Tibial nerve (tissue), 4 donors: ENCODE measurements around the gene OR56A3. TPM values are rescaled to one million over a fixed set of nuclear protein-coding genes. Genes with fewer than 3 reads are reported as not detected.

ENCODE experiments used
- DNase-seq, 2 donors: peaks; one replicate each; pipeline ENCODE4 v3.0.0-alpha.2; 2019; ENCODE audit warnings: low spot score in 2 of 2
- H3K27ac ChIP-seq, 4 donors: fragments of 200-600 bp; sonication (generic) in 3 of 4; one replicate each; pipeline ENCODE4 v1.5.1; 2017 to 2019; ENCODE audit warnings: mild to moderate bottlenecking in 1 of 4
- H3K27me3 ChIP-seq, 2 donors: fragments of 200-600 bp; sonication (generic) in 1 of 2; one replicate each; pipeline versions ENCODE4 v1.5.1 to v1.6.0; 2017 to 2019
- H3K36me3 ChIP-seq, 3 donors: fragments of 200-600 bp; sonication (generic); one replicate each; pipeline ENCODE4 v1.5.1; 2018 to 2019
- H3K4me1 ChIP-seq, 4 donors: fragments of 200-600 bp; sonication (generic) in 3 of 4; one replicate each; pipeline ENCODE4 v1.5.1; 2017 to 2019
- H3K4me3 ChIP-seq, 4 donors: fragments of 200-600 bp; sonication (generic) in 3 of 4; one replicate each; pipeline ENCODE4 v1.5.1; 2017 to 2019; ENCODE audit warnings: mild to moderate bottlenecking in 1 of 4, moderate library complexity in 1 of 4
- H3K9me3 ChIP-seq, 4 donors: fragments of 200-600 bp; sonication (generic) in 3 of 4; one replicate each; pipeline ENCODE4 v1.5.1; 2017 to 2019
- CTCF ChIP-seq, 5 experiments: fragments of 200-600 bp in 3 of 5; fragments of 450-650 bp in 2 of 5; sonication (generic) in 3 of 5; IDR thresholded peaks; one replicate each; pipeline ENCODE4 v1.5.1; 2016 to 2019; ENCODE audit warnings: antibody characterized with exemption in 5 of 5, mild to moderate bottlenecking in 3 of 5, moderate library complexity in 2 of 5
- EP300 ChIP-seq, 2 donors: sonication (generic); formaldehyde crosslinking; IDR thresholded peaks; one replicate each; pipeline ENCODE4 v1.6.1; 2017; ENCODE audit warnings: antibody characterized with exemption in 2 of 2, mild to moderate bottlenecking in 1 of 2
- POLR2A ChIP-seq, 2 donors: fragments of 450-650 bp; IDR thresholded peaks; one replicate each; pipeline ENCODE4 v1.6.1; 2017; ENCODE audit warnings: antibody characterized with exemption in 2 of 2, mild to moderate bottlenecking in 2 of 2, moderate library complexity in 2 of 2
- WGBS, 2 donors: methylation state at CpG; one replicate each; pipeline ENCODE4 v1.1.5; 2018; 5-methylcytosine and 5-hydroxymethylcytosine counted together
- total RNA-seq, 4 donors: library from RNA; depleted of rRNA; stranded (reverse); fragments of >200 nt; gene quantifications; one replicate each; pipeline ENCODE4 v1.1.0, GENCODE V29; 2016

OR56A3 gene
- total RNA-seq, 4 donors from 2014 or later = not detected

GRCh38 chr11:5967708-5968107 is 25.7 kb downstream of the OR56A3 start:
- Histone ChIP-seq H3K27me3 (no peaks in the 10 kb centered on the region), H3K4me1 (no peaks in the 10 kb centered on the region), H3K36me3 (no peaks in the 10 kb centered on the region), H3K27ac (no peak overlapping the region), H3K4me3 (no peak overlapping the region), H3K9me3 (peaks cover 0 to 17% (median 0%) of the 10 kb centered on the region in 4 donors)
- TF ChIP-seq CTCF (IDR thresholded peaks at IDR 0.05) (no peak), POLR2A (IDR thresholded peaks at IDR 0.05) (no peak), EP300 (IDR thresholded peaks at IDR 0.05) (no peak)
- no peak for DNase-seq
- 55 to 87% methylated on average over 3 of the region's 3 CpGs for WGBS, 2 donors

GRCh38 chr11:5968394-5968793 is 26.3 kb downstream of the OR56A3 start, which contains the start of gene OR56A5:
Gene OR56A5 (minus strand): TSS chr11:5968494. CDS start chr11:5968494, 0 bp downstream.
- Histone ChIP-seq H3K27me3 (no peaks in the 10 kb centered on the region), H3K4me3 (no peak within 1 kb of the TSS), H3K4me1 (no peaks in the 10 kb centered on the region), H3K36me3 (no peaks in the 10 kb centered on the region), H3K9me3 (peaks cover 0 to 12% (median 0%) of the 10 kb centered on the region in 4 donors), H3K27ac (no peak within 1 kb of the TSS)
- TF ChIP-seq CTCF (IDR thresholded peaks at IDR 0.05) (no peak), EP300 (IDR thresholded peaks at IDR 0.05) (no peak), POLR2A (IDR thresholded peaks at IDR 0.05) (no peak)
- DNase-seq = no peak

GRCh38 chr11:5973530-5973929 is 31.5 kb downstream of the OR56A3 start:
- DNase-seq = no peak
- WGBS, 2 donors = 52 to 76% methylated on average over 1 of the region's 1 CpG
- H3K4me1 ChIP-seq = no peaks in the 10 kb centered on the region
- no peak overlapping the region for H3K4me3 ChIP-seq
- no peaks in the 10 kb centered on the region for H3K9me3 ChIP-seq
- TF ChIP-seq CTCF (IDR thresholded peaks at IDR 0.05) (no peak), POLR2A (IDR thresholded peaks at IDR 0.05) (no peak), EP300 (IDR thresholded peaks at IDR 0.05) (no peak)
- H3K27me3 ChIP-seq = no peaks in the 10 kb centered on the region
- no peaks in the 10 kb centered on the region for H3K36me3 ChIP-seq
- no peak overlapping the region for H3K27ac ChIP-seq

- TF ChIP-seq EP300 (IDR thresholded peaks at IDR 0.05) (no peak), POLR2A (IDR thresholded peaks at IDR 0.05) (no peak)
These were observed 41.4 kb downstream of the OR56A3 start for GRCh38 chr11:5983443-5983842.

GRCh38 chr11:5986885-5987284 is 44.8 kb downstream of the OR56A3 start, which contains the start of gene OR52L1:
Gene OR52L1 (minus strand): TSS chr11:5986985. CDS start chr11:5986930, 55 bp downstream.
- Histone ChIP-seq H3K27me3 (no peaks in the 10 kb centered on the region), H3K9me3 (no peaks in the 10 kb centered on the region), H3K4me1 (no peaks in the 10 kb centered on the region), H3K36me3 (no peaks in the 10 kb centered on the region), H3K4me3 (no peak within 1 kb of the TSS), H3K27ac (no peak within 1 kb of the TSS)
- TF ChIP-seq POLR2A (IDR thresholded peaks at IDR 0.05) (no peak), CTCF (IDR thresholded peaks at IDR 0.05) (no peak), EP300 (IDR thresholded peaks at IDR 0.05) (no peak)
- no peak for DNase-seq
- 56 to 73% methylated on average over 1 of the region's 1 CpG for WGBS, 2 donors

More at GRCh38 chr11:5983443-5983842, 41.4 kb downstream of the OR56A3 start:
- DNase-seq = no peak
- Histone ChIP-seq H3K36me3 (no peaks in the 10 kb centered on the region), H3K27me3 (no peaks in the 10 kb centered on the region), H3K27ac (no peak overlapping the region), H3K4me1 (no peaks in the 10 kb centered on the region), H3K4me3 (no peak overlapping the region), H3K9me3 (no peaks in the 10 kb centered on the region)
- WGBS, 2 donors = 36 to 43% methylated on average over 1 of the region's 1 CpG

- H3K9me3 ChIP-seq = no peaks in the 10 kb centered on the region
- no peaks in the 10 kb centered on the region for H3K27me3 ChIP-seq
- 82% methylated on average over 4 of the region's 4 CpGs for WGBS, 2 donors
- no peak for TF ChIP-seq CTCF (IDR thresholded peaks at IDR 0.05)
- no peak for TF ChIP-seq POLR2A (IDR thresholded peaks at IDR 0.05)
- H3K4me1 ChIP-seq = no peaks in the 10 kb centered on the region
- DNase-seq = no peak
- no peak overlapping the region for H3K27ac ChIP-seq
- no peaks in the 10 kb centered on the region for H3K36me3 ChIP-seq
- H3K4me3 ChIP-seq = no peak overlapping the region
These were observed 47.2 kb downstream of the OR56A3 start for GRCh38 chr11:5989203-5989602.
